Measurements from ENCODE around the gene PKD1L1.
"Not testable (repeated sequence)": the region's sequence is repeated elsewhere in the genome, so short reads cannot be mapped to it uniquely, and the experiment has no call there.

The PKD1L1 gene

GRCh38 chr7:47794016-47794415 lies 154.2 kb downstream of the PKD1L1 start:
- DNase-seq (ENCODE audit: low read depth in 2 of 2) = no peak

- DNase-seq (ENCODE audit: low read depth in 2 of 2) = not testable (repeated sequence)
Observed at GRCh38 chr7:47793186-47793585, 155.1 kb downstream of the PKD1L1 start.

GRCh38 chr7:47792521-47793121 lies 155.6 kb downstream of the PKD1L1 start:
- DNase-seq (ENCODE audit: low read depth in 2 of 2) = no peak

GRCh38 chr7:47791682-47792081 lies 156.6 kb downstream of the PKD1L1 start:
- DNase-seq (ENCODE audit: low read depth in 2 of 2) = no peak

GRCh38 chr7:47788083-47788482 lies 160.2 kb downstream of the PKD1L1 start:
- no peak for DNase-seq (ENCODE audit: low read depth in 2 of 2)

- no peak for DNase-seq (ENCODE audit: low read depth in 2 of 2)
Observed at GRCh38 chr7:47787249-47788069, 160.8 kb downstream of the PKD1L1 start.

GRCh38 chr7:47786557-47787248 lies 161.6 kb downstream of the PKD1L1 start:
- DNase-seq (ENCODE audit: low read depth in 2 of 2) = no peak

GRCh38 chr7:47785923-47786556 lies 162.2 kb downstream of the PKD1L1 start:
- DNase-seq (ENCODE audit: low read depth in 2 of 2) = no peak

- no peak for DNase-seq (ENCODE audit: low read depth in 2 of 2)
Observed at GRCh38 chr7:47783456-47784223, 164.6 kb downstream of the PKD1L1 start.

- no peak for DNase-seq (ENCODE audit: low read depth in 2 of 2)
Observed at GRCh38 chr7:47782792-47783191, 165.5 kb downstream of the PKD1L1 start.

GRCh38 chr7:47782022-47782421 lies 166.2 kb downstream of the PKD1L1 start:
- no peak for DNase-seq (ENCODE audit: low read depth in 2 of 2)

- no peak for DNase-seq (ENCODE audit: low read depth in 2 of 2)
Observed at GRCh38 chr7:47780555-47780954, 167.7 kb downstream of the PKD1L1 start.

GRCh38 chr7:47779341-47779771 lies 168.9 kb downstream of the PKD1L1 start:
- DNase-seq (ENCODE audit: low read depth in 2 of 2) = no peak

GRCh38 chr7:47778153-47778661 lies 170.1 kb downstream of the PKD1L1 start:
- no peak for DNase-seq (ENCODE audit: low read depth in 2 of 2)

- no peak for DNase-seq (ENCODE audit: low read depth in 2 of 2)
Observed at GRCh38 chr7:47777531-47778152, 170.6 kb downstream of the PKD1L1 start.

GRCh38 chr7:47776335-47776734 lies 171.9 kb downstream of the PKD1L1 start:
- DNase-seq (ENCODE audit: low read depth in 2 of 2) = no peak

GRCh38 chr7:47775238-47775637 lies 173.0 kb downstream of the PKD1L1 start:
- DNase-seq (ENCODE audit: low read depth in 2 of 2) = no peak

- DNase-seq (ENCODE audit: low read depth in 2 of 2) = no peak
Observed at GRCh38 chr7:47772492-47772891, 175.8 kb downstream of the PKD1L1 start.

- DNase-seq (ENCODE audit: low read depth in 2 of 2) = no peak
Observed at GRCh38 chr7:47771990-47772360, 176.3 kb downstream of the PKD1L1 start.

GRCh38 chr7:47771336-47771989 lies 176.8 kb downstream of the PKD1L1 start:
- DNase-seq (ENCODE audit: low read depth in 2 of 2) = no peak

Measured in stimulated activated CD8-positive, alpha-beta memory T cell treated with anti-CD3 and anti-CD28 coated beads, Interleukin-2, amount 100 ng/mL, for 48 hours (primary cell).